IPS DF 4.7 (cell line): ENCODE measurements around the gene SEC14L5.
"Not testable (repeated sequence)": the region's sequence is repeated elsewhere in the genome, so short reads cannot be mapped to it uniquely, and the experiment has no call there.

Source experiments
- DNase-seq: peaks from one replicate; pipeline ENCODE4 v3.0.0-alpha.2; 2013; ENCODE audit warnings: low spot score; ENCODE audit errors: extremely low read depth

The SEC14L5 gene

DNA sequence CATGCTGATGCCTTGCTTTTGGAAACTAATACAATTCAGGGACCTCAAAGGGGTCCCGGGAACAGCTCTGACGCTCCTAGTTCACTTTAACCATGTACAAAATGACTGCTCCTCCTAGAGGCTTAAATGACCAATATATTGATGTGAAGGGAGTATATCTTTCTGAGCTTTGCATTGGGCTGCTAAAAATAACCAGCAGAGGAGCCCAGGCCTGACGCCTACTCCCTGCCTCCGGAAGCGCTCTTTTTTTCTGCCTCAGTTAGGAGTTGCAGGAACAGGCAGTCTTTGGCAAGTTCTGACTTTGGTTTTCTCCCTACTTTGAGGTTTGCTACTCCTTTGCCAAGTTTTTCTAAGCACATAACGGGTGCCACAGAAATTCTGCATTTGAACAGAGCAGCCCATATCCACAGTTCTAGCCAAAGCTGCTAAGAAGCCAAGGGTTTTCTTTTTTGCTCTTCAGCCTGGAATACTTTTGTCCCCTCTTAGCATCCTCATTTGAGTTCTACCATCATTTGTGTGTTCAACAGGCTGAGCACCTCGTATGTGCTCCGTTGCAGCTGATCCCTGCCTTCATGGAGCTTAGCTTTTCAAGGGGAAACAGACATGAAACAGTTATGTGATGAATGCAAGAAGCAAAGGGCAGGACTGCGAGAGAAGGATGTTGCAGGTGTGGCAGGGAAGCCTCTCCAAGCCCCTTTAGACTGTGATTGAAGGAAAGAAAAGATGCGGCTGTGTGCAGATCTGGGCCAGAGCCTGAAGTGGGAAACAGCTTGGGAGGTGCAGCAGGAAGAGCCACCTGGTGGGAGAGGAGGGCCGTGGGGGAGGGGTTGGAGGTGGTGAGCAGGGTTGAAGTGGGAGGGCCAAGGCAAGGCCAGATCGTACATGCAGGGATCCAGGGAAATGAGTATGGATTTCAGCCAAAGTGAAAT lies 78.4 kb downstream of the SEC14L5 start:
- no peak for DNase-seq

DNA sequence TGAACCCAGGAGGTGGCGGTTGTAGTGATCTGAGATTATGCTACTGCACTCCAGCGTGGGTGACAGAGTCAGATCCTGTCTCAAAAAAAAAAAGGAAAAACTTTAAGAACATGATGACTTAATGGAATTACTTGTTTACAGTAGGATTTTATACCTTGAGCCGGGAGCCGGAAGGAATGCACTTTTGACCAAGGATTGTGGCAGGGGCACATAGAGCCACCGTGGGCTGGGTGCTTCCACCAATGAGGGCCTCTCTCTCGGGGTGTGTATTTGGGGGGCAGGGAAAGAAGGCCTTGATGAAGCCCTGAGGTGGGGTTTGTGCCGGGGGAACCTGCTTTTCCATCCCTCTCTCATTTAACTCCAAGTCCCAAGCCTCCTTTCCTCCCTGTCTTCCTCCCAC lies 82.3 kb downstream of the SEC14L5 start:
- no peak for DNase-seq

DNA sequence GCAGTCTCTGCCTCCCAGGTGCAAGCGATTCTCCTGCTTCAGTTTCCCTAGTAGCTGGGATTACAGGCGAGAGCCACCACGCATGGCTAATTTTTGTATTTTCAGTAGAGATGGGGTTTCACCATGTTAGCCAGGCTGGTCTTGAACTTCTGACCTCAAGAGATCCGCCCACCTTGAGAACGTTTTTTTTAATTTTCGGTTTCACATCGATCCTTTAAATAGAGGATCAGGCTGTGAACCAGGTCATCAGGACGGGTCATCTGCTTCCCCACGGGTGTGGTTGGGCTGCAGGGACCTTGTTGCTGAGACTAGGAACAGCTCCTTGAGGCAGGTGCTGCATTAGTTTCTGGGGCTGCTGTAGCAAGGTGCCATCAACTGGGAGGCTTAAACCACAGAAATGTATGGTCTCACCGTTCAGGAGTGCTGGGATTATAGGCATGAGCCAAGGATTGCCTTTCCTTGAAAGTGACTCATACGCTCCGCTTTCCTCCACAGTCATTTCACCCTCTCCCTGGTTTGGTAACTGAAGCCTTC lies 83.5 kb downstream of the SEC14L5 start:
- DNase-seq = no peak

DNA sequence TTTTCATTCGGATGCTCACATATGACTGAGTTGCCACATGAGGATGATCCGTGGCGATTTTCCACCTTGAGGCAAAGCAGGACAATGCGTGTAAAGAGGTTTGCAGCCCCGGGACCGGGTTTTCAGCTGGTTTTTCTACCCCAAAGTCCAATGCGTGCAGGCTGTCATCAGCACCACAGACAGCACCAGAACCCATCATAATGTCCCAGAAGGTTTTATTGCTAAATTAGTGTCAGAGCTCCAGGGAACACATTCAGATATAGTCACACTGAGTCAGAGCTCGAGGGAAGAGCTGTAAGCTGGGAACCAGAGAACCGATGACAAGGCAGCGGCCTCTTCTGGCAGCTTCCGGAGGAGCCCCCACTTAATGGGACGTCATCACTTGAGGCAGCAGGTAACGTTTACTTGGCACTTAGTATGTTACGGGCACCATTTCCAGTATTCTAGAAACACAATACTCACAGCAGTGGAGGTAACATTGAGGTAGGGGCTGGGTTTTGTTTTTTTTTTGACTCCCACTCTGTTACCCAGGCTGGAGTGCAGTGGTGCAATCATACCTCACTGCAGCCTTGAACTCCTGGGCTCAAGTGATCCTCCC lies 84.5 kb downstream of the SEC14L5 start:
- no peak for DNase-seq

DNA sequence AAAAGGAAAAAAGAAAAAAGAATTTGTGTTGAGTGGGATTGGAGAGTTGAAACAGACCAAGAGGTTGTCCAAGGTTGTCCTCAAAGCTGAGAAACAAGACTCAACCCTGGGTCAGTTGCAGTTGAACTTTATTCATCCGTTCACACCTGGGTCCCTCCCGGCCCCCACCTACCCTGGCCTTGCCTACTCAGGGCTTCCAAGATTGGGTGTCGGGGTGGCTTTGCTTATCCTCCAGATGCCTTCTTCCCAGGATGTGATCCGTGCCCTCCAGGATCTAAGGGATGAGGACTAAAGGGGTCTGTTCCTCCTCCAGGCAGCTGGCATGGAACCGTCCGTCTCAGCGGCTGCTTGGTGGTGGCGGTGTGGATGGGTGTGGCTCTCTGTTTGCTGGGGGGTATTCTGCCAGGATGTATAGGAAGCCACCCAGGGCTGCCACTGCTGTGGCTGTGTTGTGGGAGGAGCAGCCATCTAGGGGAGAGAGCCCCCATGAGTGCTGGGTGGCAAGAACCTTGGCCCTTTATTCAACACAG lies 85.9 kb downstream of the SEC14L5 start:
- DNase-seq = no peak

DNA sequence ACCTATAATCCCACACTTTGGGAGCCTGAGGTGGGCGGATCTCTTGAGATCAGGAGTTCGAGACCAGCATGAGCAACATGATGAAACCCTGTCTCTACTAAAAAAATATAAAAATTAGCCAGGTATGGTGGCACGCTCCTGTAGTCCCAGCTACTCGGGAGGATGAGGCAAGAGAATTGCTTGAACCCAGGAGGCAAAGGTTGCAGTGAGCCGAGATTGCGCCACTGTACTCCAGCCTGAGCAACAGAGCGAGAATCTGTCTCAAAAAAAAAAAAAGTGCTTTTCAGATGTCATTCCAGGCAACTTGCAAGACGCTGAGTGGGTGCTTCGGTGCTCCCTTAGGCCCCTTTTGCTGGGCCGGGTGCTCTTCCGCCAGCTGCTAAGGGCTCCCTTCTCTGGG lies 86.5 kb downstream of the SEC14L5 start:
- DNase-seq = not testable (repeated sequence)

DNA sequence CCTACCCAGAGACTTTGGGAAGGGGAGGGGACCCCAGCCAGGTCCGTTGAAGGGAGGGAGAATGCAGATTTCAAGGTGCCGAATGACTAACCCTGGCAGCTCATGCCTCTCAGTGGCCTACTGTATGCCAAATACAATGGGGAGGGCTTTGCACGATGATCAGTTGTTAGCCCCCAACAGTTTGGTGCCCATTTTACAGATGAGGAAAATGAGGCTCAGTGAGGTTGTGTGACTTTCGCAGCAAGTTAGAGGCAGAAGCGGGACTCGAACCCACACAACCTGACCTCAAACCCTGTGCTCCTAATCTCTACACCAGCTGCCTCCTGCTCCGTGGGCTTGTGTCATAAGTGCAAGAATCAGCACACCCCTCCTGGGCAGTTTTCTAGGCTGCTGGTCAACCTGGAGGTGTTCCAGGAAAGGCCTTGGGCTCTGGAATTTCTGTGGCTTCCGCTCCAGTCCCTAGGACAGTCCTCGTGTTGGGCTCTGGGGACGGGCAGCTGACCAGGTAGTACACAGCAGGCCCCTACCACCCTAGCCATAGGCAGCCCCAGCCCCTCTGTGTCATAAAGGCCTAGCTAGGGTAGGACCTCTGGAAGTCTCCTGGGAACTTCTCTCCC lies 87.5 kb downstream of the SEC14L5 start:
- no peak for DNase-seq

DNA sequence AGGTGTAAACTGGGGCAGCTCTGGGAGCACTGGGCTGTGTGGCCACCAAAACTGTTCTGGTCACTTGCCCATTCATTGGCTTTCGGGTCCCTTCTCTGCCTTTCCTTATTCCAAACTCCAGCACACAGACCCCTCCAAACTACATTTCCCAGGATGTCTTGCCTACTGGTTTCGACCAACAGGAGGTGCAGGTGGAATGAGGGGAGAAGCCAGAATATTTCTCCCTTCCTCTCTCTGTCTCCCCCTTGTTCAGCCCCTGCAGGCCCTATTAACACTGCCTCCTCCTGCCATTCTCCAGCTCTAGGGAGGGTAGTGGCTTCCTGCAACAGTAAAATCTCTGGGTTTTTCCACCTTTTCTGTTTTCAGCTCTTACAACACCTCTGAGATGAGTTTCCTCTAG lies 88.8 kb downstream of the SEC14L5 start:
- no peak for DNase-seq

DNA sequence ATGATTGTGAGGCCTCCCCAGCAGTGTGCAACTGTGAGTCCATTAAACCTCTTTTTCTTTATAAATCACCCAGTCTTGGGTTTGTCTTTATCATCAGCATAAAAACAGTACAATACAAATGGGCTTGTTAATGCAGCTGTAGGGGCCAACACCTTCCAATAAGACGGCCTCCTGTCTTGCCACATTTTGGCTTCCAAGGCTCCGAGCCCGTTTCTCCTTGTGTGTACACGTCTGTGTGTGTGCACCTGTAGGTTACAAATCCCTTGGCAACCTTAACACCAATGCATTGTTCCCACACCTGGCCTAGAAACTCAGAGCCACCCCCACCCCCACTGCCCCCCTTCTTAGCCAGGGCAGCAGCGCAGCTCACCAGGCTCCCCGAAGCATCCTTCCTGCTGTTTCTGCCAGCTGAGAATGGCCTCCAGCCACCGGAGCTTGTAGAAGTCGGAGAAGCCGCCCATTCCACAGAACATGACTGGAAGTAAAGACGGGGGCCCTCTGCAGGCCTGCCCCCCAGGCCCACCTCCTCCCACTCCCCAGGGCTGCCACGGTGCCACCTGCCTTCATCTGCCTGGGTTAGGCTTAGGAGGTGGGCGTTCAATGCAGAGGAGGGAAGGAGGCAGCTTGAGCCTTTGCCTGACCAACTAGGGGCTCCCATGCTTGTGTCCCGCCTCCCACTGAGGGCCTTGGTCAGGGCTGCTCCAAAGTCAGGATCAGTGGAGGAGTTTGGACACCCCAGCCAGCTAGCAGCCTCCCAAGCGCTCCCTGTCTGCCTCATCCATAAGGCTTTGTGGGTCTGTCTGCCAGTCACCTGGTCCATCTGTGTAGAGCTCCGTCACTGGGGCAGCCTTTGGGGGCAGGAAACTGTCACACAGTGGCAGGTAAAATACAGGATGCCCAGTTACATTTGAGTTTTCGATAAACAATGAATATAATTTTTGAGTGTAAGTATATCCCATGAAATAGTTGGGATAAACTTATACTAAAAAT lies 97.0 kb downstream of the SEC14L5 start:
- DNase-seq = no peak

DNA sequence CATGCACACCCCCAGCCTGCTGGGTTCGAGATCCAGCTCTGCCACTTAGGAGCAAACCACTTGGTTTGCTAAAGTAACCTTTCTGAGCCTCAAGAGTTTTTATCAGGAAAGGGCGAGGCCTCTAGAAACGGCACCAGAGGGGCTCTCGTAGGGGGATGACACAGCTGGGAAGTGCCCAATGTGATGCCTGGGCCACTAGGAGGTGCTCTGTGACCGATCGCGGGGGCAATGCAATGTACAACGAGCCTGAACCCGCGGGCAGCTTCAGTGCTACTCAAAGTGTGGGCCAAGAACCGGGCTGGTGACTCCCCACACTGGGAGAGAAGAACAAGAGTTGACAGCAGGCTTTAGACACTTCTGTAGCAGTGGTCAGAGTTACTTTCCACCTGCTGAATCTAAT lies 98.2 kb downstream of the SEC14L5 start:
- DNase-seq = no peak

DNA sequence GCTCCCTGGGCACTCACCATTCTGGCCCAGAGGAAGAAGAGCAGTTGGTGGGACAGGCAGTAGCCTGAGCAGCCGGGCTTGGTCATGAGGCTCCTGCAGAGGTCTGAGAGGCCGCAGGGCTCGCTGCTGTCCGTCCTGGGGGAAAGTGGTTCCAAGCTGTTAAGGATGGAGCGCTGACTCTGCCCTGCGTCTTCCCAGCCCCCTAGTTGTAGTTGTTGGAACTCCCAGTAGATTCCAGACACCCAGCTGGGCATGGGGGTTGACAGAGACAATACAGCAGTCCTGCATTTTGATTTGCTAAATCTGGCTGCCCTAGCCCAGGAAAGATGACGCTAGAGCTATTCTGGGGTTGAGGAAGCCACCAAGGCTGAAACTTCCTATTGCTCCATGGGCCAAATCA lies 100.3 kb downstream of the SEC14L5 start:
- DNase-seq = peak; percentile 87

DNA sequence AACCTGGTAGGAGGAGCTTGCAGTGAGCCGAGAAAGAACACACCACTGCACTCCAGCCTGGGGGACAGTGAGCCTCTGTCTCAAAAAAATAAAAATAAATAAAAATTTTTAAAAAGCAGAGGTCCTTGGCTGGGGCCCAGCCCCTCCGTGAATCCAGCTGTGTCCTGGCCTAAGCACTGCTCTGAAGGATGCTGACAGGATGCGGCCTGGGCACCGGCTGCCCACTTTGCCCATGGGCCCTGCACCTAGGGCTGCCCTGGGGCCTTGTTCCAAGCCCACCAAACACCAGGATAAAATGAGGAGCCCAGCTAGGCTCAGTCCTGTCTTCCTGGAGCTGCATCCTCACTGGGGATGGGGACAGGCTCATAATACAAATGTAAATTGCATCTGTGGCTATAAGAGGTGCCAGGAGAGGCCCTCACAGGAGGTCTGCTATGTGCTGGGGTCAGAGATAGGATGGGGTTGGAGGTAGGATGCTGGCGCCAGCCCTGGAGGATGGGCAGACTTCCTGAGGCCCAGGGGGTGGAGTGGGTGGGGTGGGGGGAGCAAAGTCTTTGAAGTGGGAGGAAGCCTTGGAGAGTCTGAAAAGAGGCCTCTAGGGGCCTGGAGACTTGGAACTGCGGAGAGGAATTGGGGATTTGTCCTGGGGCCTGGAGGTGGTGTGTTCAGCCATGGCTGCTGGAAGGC lies 101.4 kb downstream of the SEC14L5 start:
- no peak for DNase-seq

DNA sequence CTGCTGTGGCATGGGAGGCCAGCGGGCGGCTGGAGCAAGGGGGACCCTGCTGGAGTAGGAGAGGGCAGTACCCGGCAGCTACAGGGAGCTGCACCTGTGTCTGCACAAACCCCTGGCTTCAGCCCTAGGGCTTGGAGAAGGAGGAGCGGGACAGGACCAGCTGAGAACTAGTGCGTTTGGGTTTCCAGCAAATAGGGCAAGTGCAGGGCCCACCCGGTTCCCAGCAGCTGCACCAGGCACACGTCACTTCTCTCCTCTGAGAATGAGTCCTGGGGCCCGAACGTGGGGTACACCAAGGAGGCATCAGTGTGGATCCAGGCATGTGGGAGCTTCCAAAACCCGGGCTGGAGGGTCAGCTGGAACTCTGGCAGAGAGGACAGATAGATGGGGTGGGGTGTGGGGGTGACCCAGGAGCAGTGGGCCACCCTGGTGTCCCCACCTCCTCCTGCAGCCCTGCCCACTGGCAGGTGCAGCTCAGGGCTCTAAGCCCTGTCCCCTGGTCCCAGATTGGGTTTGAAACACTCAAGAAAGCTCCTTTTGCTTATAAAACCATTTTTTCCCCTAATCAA lies 102.0 kb downstream of the SEC14L5 start:
- no peak for DNase-seq

DNA sequence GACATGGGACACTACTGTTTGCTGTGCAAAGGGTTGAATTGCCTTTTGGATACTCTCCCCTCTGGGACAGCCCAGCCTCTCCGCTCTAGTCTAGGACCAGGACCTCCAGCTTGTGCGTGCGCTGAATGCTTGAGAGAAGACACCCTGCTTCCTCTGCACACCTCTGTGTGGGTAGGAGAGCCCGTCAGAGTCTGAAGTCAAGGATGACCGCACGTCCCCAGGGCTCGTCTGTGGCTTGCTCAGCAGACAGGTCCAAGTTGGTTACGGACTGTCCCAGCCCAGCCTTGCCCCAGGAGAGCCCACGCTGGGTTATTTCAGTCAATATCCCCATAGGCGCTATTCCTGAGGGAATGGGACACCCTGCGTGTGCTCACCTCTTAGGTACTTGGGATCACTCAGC lies 103.9 kb downstream of the SEC14L5 start:
- no peak for DNase-seq

DNA sequence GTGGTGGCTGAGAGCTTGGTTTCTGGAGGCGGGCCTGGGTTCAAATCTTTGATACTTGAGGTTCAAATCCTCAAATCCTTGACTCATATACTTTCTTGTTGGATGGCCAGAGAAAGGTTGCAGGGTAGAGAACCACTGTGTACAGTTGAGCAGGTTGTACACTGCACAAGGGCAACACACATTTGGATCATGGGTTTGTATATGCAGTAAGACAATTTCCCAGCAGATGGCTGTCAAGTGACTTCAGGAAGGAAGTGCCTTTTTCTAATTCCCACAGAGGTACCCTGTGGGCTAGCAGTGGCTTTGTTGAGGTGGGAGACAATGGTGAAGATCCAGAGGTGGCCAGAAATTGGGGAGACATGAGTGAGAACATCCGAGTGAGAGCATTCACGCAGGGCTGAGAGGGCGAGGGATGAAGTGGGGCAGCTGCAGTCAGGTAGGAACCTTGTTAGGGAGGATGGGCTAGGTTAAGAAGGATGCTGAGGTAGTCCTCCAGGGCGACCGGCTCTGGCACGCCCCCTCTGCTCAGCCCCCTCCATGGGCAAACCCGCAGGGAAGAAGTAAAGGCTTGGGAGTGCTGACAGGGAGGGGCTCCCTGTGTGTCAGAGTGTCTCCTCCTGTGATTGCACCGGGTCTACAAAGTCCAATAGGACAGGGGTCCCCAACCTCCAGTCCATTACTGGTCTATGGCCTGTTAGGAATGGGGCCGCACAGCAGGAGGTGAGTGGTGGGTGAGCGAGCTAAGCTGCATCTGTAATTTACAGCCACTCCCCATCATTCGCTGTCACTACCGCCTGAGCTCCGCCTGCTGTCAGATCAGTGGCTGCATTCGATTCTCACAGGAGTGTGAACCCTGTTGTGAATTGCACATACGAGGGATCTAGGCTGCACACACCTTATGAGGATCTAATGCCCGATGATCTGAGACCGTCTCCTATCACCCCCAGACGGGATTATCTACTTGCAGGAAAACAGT lies 104.9 kb downstream of the SEC14L5 start:
- DNase-seq = no peak

DNA sequence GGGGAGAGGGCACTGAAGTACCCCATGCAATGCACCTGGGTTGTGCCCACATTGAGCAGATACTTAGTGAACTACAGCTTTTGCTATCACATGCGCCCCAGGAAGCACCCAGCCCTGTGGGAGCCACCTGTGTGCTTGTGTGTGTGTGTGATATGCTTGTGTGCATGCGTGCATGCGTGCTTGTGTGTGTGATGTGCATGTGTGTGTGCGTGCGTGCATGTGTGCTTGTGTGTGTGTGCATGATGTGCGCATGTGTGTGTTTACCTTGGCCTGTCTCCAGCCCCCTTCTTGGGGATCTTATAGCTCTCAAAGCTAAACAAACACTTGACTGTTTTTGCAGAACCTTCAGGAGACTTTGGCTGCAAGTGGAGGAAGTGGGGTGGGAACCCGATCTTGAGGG lies 106.8 kb downstream of the SEC14L5 start:
- DNase-seq = no peak

DNA sequence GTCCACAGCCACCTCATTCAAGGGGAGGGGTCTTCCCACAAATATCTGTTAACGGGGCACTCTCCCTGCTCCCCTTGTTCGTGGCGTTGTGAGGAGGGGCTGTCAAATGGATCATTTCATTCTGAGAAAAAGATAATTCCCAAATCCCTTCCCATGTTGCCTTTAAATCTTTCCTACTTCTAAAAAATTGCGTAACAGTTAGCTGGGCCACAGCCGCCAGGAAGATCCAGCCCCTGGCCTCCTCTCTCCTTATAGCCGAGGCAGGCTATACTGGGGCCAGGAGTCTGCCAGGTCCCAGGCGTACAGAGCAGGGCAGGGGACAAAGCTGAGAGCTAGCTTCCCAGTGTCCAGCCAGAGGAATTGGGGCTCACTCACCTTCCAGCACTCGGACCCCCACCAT lies 107.2 kb downstream of the SEC14L5 start:
- DNase-seq = no peak

DNA sequence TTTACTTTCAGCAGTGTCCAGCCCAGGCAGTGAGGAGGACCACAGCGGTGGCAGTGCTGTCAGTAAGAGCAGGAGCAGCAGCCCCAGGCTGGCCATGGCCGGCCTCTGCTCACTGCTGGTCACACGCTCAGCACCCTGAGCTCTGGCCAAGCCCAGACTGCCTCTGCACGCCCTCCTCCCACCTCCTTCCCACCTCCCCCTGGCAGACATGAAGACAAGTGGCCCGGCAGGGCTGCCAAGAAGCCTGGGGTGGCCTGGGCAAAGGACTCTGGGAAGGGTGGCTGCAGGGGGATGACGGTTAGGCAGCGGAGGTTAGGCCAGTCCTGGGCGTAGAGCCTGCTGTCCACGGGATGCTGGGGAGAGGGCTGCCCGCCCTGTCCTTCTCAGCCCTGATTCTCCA lies 107.7 kb downstream of the SEC14L5 start, which contains the start of gene C16orf89:
TSS of gene C16orf89 (minus strand) at position 144 of the 400 bp plus-strand sequence. CDS start at position 96, 48 bp downstream.
- no peak for DNase-seq
